BE2C (cell line): Measurements from ENCODE around the gene PCCA.

Experiments
- DNase-seq: peaks from one replicate; pipeline ENCODE4 v3.0.0-alpha.2; 2020
- H3K27me3 ChIP-seq: fragments of 250-450 bp; sonication (Bioruptor Pico); 2 replicates; pipeline ENCODE4 v1.5.1; 2020; ENCODE audit warnings: mild to moderate bottlenecking
- H3K36me3 ChIP-seq: fragments of 250-450 bp; sonication (Bioruptor Pico); 2 replicates; pipeline ENCODE4 v1.5.1; 2020; ENCODE audit warnings: mild to moderate bottlenecking
- H3K4me1 ChIP-seq: fragments of 250-450 bp; sonication (Bioruptor Pico); 2 replicates; pipeline ENCODE4 v1.5.1; 2020
- H3K4me3 ChIP-seq: 2 replicates; pipeline ENCODE4 v1.5.1; 2011; ENCODE audit warnings: low read depth, low read length
- H3K9me3 ChIP-seq: fragments of 250-450 bp; sonication (Bioruptor Pico); 2 replicates; pipeline ENCODE4 v1.5.1; 2020
- TF ChIP-seq, protein P1 (sequence below): IDR thresholded peaks from 2 replicates; pipeline ENCODE4 v1.5.1; 2012; ENCODE audit warnings: mild to moderate bottlenecking, low read depth, low read length

PCCA gene

DNA sequence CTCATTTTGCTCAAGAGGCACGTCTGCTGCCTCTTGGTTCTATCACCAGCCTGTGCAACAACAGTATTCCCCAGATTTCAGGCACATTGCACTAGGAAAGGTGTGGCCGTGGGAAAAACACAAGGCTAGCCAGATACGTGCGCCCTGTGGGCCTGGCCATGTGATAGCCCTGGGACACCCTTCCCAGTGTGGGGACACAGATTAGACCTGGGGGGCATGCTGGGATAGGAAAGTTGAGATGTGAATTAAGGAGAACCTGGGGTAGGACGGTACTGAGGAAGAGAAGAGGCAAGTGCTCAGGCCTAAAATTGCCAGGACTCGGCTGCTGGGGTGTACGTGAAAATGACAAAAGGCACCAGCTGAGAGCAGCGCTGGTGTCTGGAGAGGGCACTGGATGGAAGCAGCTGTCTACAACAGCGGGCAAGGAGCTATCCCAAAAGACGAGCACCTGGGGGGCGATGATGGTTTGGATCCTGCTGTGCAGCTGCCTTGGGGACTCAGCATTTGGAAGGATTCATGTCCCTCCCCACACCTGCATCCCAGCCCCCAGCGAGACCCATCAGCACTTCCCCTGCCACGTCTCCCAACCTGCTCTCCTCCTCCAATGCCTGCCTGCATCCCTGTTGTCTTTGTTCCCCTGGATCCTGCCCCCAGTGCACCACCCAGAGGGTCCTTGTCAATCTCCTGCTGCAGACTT, 445.4 kb downstream of the PCCA start:
- TF ChIP-seq, protein P1, sequence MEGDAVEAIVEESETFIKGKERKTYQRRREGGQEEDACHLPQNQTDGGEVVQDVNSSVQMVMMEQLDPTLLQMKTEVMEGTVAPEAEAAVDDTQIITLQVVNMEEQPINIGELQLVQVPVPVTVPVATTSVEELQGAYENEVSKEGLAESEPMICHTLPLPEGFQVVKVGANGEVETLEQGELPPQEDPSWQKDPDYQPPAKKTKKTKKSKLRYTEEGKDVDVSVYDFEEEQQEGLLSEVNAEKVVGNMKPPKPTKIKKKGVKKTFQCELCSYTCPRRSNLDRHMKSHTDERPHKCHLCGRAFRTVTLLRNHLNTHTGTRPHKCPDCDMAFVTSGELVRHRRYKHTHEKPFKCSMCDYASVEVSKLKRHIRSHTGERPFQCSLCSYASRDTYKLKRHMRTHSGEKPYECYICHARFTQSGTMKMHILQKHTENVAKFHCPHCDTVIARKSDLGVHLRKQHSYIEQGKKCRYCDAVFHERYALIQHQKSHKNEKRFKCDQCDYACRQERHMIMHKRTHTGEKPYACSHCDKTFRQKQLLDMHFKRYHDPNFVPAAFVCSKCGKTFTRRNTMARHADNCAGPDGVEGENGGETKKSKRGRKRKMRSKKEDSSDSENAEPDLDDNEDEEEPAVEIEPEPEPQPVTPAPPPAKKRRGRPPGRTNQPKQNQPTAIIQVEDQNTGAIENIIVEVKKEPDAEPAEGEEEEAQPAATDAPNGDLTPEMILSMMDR, result no peak
- no peaks in the 10 kb centered on the region for H3K36me3 ChIP-seq

DNA sequence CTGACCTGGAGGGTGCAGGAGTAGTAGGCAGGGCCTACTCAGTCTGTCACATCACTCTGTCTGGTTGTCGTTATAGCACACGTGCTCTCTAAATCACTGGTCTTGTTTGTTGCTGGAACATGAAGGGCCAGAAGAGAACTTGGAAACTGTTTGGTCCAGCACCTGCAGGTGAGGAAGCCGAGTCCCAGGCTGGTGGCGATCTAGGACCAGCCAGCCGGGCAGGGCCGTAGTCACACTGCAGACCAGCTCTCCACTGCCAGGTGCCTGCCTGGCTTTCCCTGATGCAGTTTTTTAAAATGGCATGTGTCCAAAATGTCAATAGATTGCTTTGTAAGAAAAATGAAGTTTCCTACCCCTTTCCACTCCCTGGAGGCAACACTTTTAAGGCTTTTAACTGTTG, 446.0 kb downstream of the PCCA start:
- TF ChIP-seq, protein P1, result no peak
- no peaks in the 10 kb centered on the region for H3K36me3 ChIP-seq
- no peak overlapping the region for H3K4me3 ChIP-seq
- no peak for DNase-seq
- H3K4me1 ChIP-seq, result no peaks in the 10 kb centered on the region
- H3K9me3 ChIP-seq, result no peaks in the 10 kb centered on the region
- H3K27me3 ChIP-seq, result no peaks in the 10 kb centered on the region

More for the DNA sequence above, 445.4 kb downstream of the PCCA start:
- H3K27me3 ChIP-seq, result no peaks in the 10 kb centered on the region
- no peaks in the 10 kb centered on the region for H3K9me3 ChIP-seq
- no peak for DNase-seq
- H3K4me3 ChIP-seq, result no peak overlapping the region
- no peaks in the 10 kb centered on the region for H3K4me1 ChIP-seq

DNA sequence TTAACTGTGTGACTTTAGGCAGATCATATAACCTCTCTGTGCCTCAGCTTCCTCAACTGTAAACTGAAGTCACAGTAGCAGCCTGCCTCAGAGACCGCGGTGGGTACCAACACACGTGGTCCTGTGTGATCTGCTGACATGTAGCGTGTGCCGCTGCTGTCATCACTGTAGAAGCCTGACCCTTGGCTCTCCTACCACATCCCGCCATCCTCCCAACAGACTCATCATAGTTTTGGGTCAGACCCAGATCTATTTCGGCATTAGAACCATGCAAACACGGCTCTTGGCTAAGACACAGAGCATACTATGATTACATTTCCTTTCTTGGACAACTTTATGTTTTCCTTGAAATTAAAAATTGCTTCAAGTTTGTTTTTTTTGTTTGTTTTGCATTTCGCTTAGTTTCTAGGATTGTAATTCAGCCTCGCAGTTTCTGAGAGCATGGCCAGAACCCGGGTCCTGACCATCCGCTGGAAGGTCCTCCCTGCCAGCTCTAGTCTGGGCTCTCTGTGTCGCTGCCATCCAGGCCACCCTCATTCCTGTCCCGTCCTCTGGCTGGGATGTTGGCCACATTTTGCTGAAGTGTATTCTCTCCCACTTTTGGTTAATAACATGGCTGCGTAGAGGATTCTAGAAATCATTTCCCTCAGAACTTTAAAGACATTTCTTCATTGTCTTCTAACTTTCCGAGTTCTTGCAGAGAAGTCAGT, 446.7 kb downstream of the PCCA start:
- H3K9me3 ChIP-seq, result no peaks in the 10 kb centered on the region
- TF ChIP-seq, protein P1, result no peak
- H3K36me3 ChIP-seq, result no peaks in the 10 kb centered on the region
- no peaks in the 10 kb centered on the region for H3K4me1 ChIP-seq
- no peak for DNase-seq
- no peaks in the 10 kb centered on the region for H3K27me3 ChIP-seq
- H3K4me3 ChIP-seq, result no peak overlapping the region

DNA sequence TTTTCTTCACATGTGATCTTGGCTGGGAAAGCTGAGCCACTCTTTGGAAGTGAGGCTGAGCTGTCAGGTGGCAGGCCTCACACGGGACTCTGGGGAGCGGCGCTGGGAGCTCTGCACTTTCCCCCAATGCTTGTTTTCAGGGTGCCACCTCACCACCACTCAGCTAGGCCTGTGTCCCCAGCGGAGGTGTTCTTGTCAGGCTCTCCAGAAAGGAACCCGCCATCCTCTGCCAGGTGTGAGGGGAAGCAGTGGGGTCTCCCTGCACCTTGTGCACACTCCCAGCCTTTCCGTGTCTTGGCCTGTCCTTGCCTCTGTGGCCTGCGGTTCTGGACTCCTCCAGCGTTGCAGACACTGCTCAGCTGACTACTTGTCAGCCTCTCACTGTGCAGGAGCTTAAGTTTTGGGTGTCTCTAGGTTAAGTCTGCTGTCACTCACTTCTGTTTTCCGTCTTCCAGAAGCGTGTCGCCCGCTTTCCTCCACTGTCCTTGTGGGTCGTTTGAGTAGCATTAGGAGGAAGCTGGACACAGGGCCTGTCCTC, 447.8 kb downstream of the PCCA start:
- TF ChIP-seq, protein P1, result no peak
- no peak for DNase-seq
- Histone ChIP-seq H3K4me1 (no peaks in the 10 kb centered on the region), H3K36me3 (no peaks in the 10 kb centered on the region), H3K9me3 (no peaks in the 10 kb centered on the region), H3K27me3 (no peaks in the 10 kb centered on the region), H3K4me3 (no peak overlapping the region)

DNA sequence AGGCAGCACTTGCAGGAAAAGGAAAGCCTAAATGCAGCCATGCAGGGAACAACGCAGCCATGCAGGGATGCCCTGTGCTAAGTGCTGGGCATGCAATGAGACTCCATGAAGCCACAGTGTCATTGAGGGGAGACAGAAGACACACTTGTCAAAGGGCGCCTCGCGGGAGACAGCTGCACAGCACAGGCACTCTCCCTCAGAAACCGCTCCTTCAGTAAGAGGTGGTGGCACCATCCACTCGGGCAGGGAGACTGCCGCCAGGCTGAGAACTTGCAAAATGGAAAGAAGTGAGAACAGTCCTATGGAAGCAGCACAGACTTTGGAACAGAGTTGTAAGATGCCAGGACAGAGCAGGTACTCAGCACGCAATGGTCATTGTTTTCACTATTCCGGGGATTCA, 448.6 kb downstream of the PCCA start:
- no peaks in the 10 kb centered on the region for H3K4me1 ChIP-seq
- H3K36me3 ChIP-seq, result no peaks in the 10 kb centered on the region
- H3K9me3 ChIP-seq, result no peaks in the 10 kb centered on the region
- no peaks in the 10 kb centered on the region for H3K27me3 ChIP-seq
- DNase-seq, result no peak
- TF ChIP-seq, protein P1, result no peak
- H3K4me3 ChIP-seq, result no peak overlapping the region

DNA sequence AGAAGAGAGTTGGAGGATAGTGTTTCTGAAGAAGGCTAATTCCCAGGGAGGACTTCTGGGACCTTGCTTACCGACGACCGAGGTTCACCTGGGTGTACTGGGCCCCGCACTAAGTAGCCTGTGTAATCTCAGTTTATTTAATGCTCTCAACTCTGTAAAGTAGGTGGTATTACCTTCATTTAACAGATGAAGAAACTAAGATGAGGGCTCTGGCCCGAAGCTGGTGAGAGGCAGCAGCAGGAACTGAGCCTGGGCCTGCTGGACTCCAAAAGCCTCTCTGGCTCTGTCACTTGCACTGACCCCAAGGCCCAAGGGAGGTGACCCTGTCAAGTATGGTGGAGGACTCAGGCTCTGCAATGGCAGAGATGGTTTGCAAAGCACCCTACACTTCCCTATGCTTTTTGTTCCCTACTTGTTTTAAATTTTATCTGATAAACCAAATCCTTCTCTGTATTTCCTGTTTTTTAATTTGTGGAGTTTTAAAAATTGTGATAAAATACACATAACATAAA, 449.1 kb downstream of the PCCA start:
- H3K36me3 ChIP-seq, result no peaks in the 10 kb centered on the region
- TF ChIP-seq, protein P1, result no peak
- H3K4me3 ChIP-seq, result no peak overlapping the region
- no peaks in the 10 kb centered on the region for H3K4me1 ChIP-seq
- H3K9me3 ChIP-seq, result no peaks in the 10 kb centered on the region
- H3K27me3 ChIP-seq, result no peaks in the 10 kb centered on the region
- DNase-seq, result no peak
